Small intestine (tissue), 16 donors: Measurements from ENCODE around the gene FBXO39. TPM values are rescaled to one million over a fixed set of nuclear protein-coding genes. Genes with fewer than 3 reads are reported as not detected.
"Not testable (repeated sequence)": the region's sequence is repeated elsewhere in the genome, so short reads cannot be mapped to it uniquely, and the experiment has no call there.

Experiments used
- DNase-seq, 2 donors: peaks; one replicate each; pipeline versions ENCODE4 v3.0.0 to v3.0.0-alpha.2; 2013
- FAIRE-seq: peaks from 2 replicates; lab custom pipeline; 2012; peaks lifted over from hg19 to GRCh38; lab: Jason Lieb, UNC
- H3K27ac ChIP-seq, 3 donors: one replicate each; pipeline ENCODE4 v1.5.1; 2013; ENCODE audit warnings: low read length in 2 of 3, mild to moderate bottlenecking in 2 of 3, control low read depth in 1 of 3, inconsistent platforms in 1 of 3, low read depth in 1 of 3, moderate library complexity in 1 of 3
- H3K27me3 ChIP-seq, 3 donors: one replicate each; pipeline ENCODE4 v1.6.1; 2013; ENCODE audit warnings: low read length in 3 of 3, inconsistent platforms in 1 of 3; ENCODE audit not compliant: control insufficient read depth in 3 of 3, insufficient read depth in 3 of 3
- H3K36me3 ChIP-seq, 3 donors: one replicate each; pipeline ENCODE4 v1.6.1; 2013; ENCODE audit warnings: low read length in 3 of 3, inconsistent platforms in 1 of 3, low read depth in 1 of 3, mild to moderate bottlenecking in 1 of 3, moderate library complexity in 1 of 3; ENCODE audit not compliant: control insufficient read depth in 3 of 3, insufficient read depth in 2 of 3
- H3K4me1 ChIP-seq, 3 donors: one replicate each; pipeline ENCODE4 v1.6.1; 2013; ENCODE audit warnings: low read length in 2 of 3, inconsistent platforms in 1 of 3, low read depth in 1 of 3, mild to moderate bottlenecking in 1 of 3, moderate library complexity in 1 of 3; ENCODE audit not compliant: control insufficient read depth in 3 of 3, insufficient read depth in 2 of 3
- H3K4me3 ChIP-seq, 3 donors: one replicate each; pipeline ENCODE4 v1.5.1; 2013; ENCODE audit warnings: low read length in 3 of 3, control low read depth in 1 of 3, inconsistent platforms in 1 of 3, low read depth in 1 of 3, mild to moderate bottlenecking in 1 of 3, moderate library complexity in 1 of 3
- H3K9me3 ChIP-seq, 2 donors: one replicate each; pipeline ENCODE4 v1.6.1; 2013; ENCODE audit warnings: low read depth in 1 of 2, low read length in 1 of 2; ENCODE audit not compliant: control insufficient read depth in 2 of 2, insufficient read depth in 1 of 2
- WGBS, 3 donors: extraction: QIAGEN DNeasy Blood & Tissue Kit; methylation state at CpG; one replicate each; pipeline ENCODE4 v1.1.7; 2013; 5-methylcytosine and 5-hydroxymethylcytosine counted together
- long read RNA-seq, 10 donors: transcript quantifications; one replicate each; lab custom pipeline, GENCODE V29; 2026
- polyA plus RNA-seq, 4 donors: library from polyadenylated mRNA; stranded (reverse) in 3 of 4; unstranded in 1 of 4; fragments of 200-250 nt in 3 of 4; fragments of 120-200 nt in 1 of 4; gene quantifications; one replicate each; pipeline versions ENCODE4 v1.2.1 to v1.2.3, GENCODE V29; 2013
- donor health status: healthy with polysubstance abuse.
- donor health status: control.
- donor health status: control.
- donor health status: Bipolar disorder and iron deficiency.
- donor health status: healthy.

The FBXO39 gene
- 1 to 10 TPM in 1 of 4 donors, under 1 TPM in 1, not detected in 2; 0.66 to 1.2 TPM for polyA plus RNA-seq
- long read RNA-seq, donor 1, result 0 reads
- long read RNA-seq, donor 2, result 0 reads
- long read RNA-seq, donor 3, result 0 reads
- long read RNA-seq, donor 4, result 0 reads
- long read RNA-seq, donor 5, result 0 reads
- long read RNA-seq, donor 6, result 0 reads
- long read RNA-seq, donor 7, result 0 reads
- long read RNA-seq, donor 8, result 0 reads
- long read RNA-seq, donor 9, result 0 reads
- long read RNA-seq, donor 10, result 0 reads

DNA sequence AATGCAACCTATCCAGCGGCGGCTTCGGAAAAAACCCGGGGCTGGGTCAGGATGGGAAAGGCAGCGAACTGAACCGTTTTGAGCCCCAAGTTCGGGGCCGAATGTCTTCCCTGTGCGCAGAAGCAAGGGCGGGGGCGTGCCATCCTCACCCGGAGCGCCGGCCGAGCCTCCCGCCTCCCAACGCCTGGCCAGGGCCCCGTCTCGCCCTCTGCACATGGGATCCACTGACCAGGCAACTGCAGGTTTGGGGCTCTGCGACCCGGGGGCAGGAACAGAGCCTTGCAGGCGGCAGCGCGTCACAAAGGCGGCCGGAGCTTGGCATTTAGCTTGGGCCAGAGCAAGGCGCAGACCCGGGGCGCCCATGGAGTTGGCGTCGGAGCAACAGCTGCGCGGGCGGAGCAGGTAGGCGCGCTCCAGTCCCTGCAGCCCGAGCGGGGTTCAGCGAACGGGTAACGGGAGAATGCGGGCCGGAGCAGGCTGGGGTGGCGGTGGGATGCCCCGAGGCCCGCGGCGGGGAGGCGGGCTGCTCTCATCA is at the start of gene FBXO39:
Gene FBXO39, plus strand, starts transcription at position 345 of the 535 bp plus-strand sequence. CDS start 3,654 bp downstream, outside the sequence.
- 6 to 11% (median 10%) methylated on average over 32 to 49 of the region's 49 CpGs for WGBS, 3 donors
- peaks cover 0 to 3% (median 0%) of the 10 kb centered on the region in 3 donors for H3K4me1 ChIP-seq
- no peak for DNase-seq
- FAIRE-seq, result no peak
- H3K27ac ChIP-seq, result no peak within 1 kb of the TSS
- H3K27me3 ChIP-seq, result peaks cover 0 to 14% (median 0%) of the 10 kb centered on the region in 3 donors
- H3K36me3 ChIP-seq, result peaks cover 9 to 22% (median 9%) of the 10 kb centered on the region in 3 donors
- H3K4me3 ChIP-seq, result no peak within 1 kb of the TSS
- peaks cover 0 to 24% of the 10 kb centered on the region in 2 donors for H3K9me3 ChIP-seq

DNA sequence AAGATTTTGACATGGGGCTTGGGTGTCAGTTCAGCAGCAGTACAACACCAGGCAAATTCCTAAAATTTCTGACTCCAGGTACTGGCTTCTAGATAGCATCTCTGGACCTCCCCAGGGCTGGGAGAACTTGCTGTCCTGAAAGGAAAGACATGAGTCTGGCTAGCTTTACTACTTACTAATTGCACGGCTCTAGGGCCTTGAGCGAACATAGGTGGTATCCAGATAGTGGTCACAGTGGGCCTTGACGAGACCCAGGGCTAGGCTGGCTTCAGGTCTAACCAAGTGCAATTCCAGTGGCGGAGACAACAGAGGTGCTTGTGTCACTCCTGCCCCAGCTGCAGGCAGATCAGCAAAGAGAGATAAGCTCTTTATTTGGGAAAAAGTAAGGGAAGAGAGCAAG is 46.5 kb upstream of the FBXO39 start:
- Histone ChIP-seq H3K4me3 (no peak overlapping the region), H3K27ac (no peak overlapping the region), H3K27me3 (peaks cover 0 to 3% (median 0%) of the 10 kb centered on the region in 3 donors), H3K4me1 (no peaks in the 10 kb centered on the region), H3K9me3 (no peaks in the 10 kb centered on the region), H3K36me3 (no peaks in the 10 kb centered on the region)
- WGBS, 3 donors, result 66 to 86% (median 72%) methylated on average over 4 of the region's 4 CpGs
- FAIRE-seq (no peak), DNase-seq (no peak)

DNA sequence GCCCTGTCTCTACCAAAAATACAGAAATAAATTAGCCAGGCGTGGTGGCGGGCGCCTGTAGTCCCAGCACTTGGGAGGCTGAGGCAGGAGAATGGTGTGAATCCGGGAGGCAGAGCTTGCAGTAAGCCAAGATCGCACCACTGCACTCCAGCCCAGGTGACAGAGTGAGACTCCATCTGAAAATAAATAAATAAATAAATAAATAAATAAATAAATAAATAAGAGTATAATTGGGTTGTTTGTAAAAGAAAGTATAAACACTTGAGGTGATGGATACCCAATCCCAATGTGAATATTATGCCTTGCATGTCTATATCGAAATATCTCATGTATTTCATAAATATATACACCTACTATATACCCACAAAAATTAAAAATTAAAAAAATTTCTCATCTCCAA is 29.4 kb upstream of the FBXO39 start:
- H3K27me3 ChIP-seq, H3K9me3 ChIP-seq, H3K27ac ChIP-seq, FAIRE-seq, DNase-seq, H3K4me1 ChIP-seq, H3K36me3 ChIP-seq, H3K4me3 ChIP-seq: not testable (repeated sequence)
- WGBS, 3 donors, result 89 to 93% (median 91%) methylated on average over 6 of the region's 6 CpGs

DNA sequence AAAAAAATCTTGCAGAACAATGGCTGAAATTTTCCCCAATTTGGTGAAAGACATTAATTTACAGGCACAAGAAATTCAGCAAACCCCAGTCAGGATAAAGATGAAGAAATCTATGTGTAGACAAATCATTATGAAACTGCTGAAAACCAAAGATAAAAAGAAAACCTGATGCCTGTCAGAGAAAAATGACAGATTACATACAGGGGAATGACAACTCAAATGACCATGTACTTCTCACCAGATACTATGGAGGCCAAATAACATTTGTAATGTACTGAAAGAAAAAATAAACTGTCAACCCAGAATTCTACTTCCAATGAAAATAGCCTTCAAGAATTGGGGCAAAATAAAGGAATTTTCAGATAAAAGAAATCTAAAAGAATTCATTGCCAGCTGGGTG is 27.4 kb upstream of the FBXO39 start:
- H3K27ac ChIP-seq, result no peak overlapping the region
- no peak overlapping the region for H3K4me3 ChIP-seq
- no peaks in the 10 kb centered on the region for H3K9me3 ChIP-seq
- H3K4me1 ChIP-seq, result no peaks in the 10 kb centered on the region
- FAIRE-seq, result no peak
- H3K27me3 ChIP-seq, result peaks cover 0 to under 1% (median 0%) of the 10 kb centered on the region in 3 donors
- no peaks in the 10 kb centered on the region for H3K36me3 ChIP-seq
- no peak for DNase-seq

DNA sequence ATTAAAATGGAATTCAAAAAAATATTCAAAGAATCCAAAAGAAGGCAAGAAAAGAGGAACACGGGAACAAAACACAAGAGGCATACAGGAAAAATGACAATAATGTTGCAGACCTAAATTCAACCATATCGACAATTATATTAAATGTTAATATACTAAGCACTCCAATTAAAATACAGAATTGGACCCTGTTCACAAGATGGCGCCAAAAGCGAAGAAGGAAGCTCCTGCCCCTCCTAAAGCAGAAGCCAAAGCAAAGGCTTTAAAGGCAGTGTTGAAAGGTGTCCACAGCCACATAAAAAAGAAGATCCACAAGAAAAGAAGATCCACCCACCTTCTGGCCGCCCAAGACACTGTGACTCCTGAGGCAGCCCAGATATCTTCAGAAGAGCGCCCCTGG is 26.5 kb upstream of the FBXO39 start:
- DNase-seq (no peak), FAIRE-seq (no peak)
- 80 to 87% (median 86%) methylated on average over 6 of the region's 6 CpGs for WGBS, 3 donors
- Histone ChIP-seq H3K27ac (no peak overlapping the region), H3K4me1 (no peaks in the 10 kb centered on the region), H3K9me3 (no peaks in the 10 kb centered on the region), H3K4me3 (no peak overlapping the region), H3K36me3 (no peaks in the 10 kb centered on the region), H3K27me3 (no peaks in the 10 kb centered on the region)

DNA sequence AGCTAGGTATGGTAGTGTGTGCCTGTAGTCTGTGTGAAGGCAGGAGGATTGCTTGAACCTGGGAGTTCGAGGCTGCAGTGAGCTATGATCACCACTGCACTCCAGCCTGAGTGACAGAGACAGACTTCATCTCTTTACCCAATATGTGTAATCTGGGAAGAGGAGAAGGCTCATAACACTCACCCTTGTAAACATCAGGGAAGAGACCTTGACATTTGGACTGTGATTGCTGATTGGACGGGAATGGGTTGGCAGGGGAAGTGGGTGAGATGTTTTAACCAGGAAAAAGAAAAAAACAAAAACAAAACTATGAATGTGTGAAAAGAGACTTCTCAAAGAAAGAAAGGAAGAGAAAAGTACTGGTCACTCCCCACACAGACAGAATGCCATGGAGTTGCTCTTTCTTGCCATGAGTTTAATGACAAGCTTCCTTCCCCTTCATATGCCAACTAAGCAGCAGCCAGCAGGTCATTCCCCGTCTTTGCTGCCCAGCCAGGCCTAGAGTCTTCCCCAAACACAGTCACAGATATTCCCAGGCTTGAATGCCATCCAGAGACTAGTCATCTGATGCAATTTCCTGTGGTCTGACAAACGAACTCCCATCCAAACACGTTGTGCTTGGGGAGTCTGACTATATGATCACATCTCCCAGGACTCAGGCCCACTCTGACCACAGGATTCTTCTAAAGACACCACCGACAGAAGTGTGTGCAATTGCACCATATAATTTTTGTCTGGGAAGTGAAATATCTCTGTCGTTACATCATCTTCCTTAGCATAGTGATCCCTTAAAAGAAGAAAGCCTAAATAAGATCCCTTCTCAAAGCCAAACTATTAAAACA is 23.7 kb upstream of the FBXO39 start:
- no peak for FAIRE-seq
- Histone ChIP-seq H3K4me1 (peaks cover 0 to 13% (median 0%) of the 10 kb centered on the region in 3 donors), H3K9me3 (no peaks in the 10 kb centered on the region), H3K36me3 (no peaks in the 10 kb centered on the region), H3K27ac (peak overlapping the region; percentile 8 to 94 (median 53)), H3K4me3 (no peak overlapping the region), H3K27me3 (no peaks in the 10 kb centered on the region)
- WGBS, 3 donors, result 44 to 60% (median 59%) methylated on average over 7 of the region's 7 CpGs
- peak; percentile 5 to 10 for DNase-seq

DNA sequence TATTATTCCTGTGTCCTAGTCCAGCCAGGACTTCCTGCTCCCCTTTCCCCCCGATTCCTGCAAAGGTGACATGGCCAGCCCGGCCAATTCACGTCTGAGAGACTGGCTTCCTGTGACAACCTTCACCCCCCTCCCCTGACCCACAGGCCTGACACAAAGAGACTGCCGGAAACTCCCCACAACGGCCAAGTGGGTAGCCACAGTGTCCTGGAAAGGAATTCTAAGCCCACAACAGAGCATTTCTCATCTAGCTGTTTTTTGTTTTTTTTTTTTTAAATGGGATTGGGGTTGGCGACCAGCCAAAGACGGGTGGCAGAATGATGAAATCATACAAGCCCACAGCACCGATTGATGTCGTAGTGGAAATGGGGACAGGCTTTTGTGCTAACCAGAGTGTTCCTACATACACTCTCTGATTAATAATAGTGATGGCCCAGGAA is 23.0 kb upstream of the FBXO39 start:
- Histone ChIP-seq H3K27ac (peak overlapping the region in 2 of 3 donors; percentile 53 to 94), H3K9me3 (no peaks in the 10 kb centered on the region), H3K27me3 (no peaks in the 10 kb centered on the region), H3K4me3 (no peak overlapping the region), H3K36me3 (peaks cover 0 to 2% (median 0%) of the 10 kb centered on the region in 3 donors), H3K4me1 (peaks cover 0 to 15% (median 0%) of the 10 kb centered on the region in 3 donors)
- FAIRE-seq (no peak), DNase-seq (peak in 1 of 2 donors; percentile 11)
- WGBS, 3 donors, result 33 to 63% (median 53%) methylated on average over 9 of the region's 9 CpGs

DNA sequence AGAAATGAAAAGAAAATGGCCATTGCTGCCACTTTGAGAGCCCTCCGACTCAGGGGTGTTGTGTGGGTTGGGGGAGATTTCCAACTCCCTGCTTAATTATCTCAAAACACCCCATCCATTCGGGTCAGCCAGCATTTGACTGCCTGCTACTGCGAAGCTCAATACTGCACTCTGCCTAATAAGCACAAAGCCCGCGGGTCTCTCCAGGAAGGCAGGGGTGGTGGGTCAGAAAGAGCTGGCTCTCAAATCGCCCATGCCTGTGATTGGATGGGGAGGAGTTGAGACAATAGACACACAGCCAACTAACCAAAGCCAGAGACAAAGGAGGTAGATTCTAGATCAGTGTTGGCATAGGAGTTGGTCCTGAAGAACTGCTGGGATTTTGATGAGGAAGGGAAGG is 22.5 kb upstream of the FBXO39 start:
- DNase-seq (no peak), FAIRE-seq (no peak)
- no peak overlapping the region for H3K4me3 ChIP-seq
- peaks cover 0 to 5% (median 0%) of the 10 kb centered on the region in 3 donors for H3K36me3 ChIP-seq
- 72 to 91% (median 84%) methylated on average over 6 of the region's 6 CpGs for WGBS, 3 donors
- peaks cover 0 to 17% (median 0%) of the 10 kb centered on the region in 3 donors for H3K4me1 ChIP-seq
- peak overlapping the region in 2 of 3 donors; percentile 53 to 94 for H3K27ac ChIP-seq
- H3K27me3 ChIP-seq, result no peaks in the 10 kb centered on the region
- H3K9me3 ChIP-seq, result no peaks in the 10 kb centered on the region
